ENCODE results near the gene HABP4.

Gene HABP4

DNA sequence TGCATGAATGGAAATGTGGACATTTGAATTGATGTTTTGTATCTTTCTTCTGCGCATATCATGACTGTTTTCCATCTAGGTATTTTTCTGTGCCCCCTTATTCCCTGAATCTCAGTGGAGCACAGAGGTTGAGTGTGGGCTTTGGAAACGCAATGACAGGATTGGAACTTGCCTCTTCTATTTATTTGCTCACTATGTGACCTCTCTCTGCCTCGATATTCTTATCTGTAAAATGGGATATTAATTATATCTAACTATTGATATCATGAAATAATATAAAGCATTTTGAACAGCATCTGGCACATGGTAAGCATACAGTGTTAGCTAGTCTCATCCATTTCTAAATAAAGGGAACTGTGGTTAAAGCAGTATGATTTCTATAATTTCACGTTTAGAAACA, 26.0 kb downstream of the HABP4 start:
- no peak for DNase-seq (ENCODE audit: low read depth in 2 of 2)

DNA sequence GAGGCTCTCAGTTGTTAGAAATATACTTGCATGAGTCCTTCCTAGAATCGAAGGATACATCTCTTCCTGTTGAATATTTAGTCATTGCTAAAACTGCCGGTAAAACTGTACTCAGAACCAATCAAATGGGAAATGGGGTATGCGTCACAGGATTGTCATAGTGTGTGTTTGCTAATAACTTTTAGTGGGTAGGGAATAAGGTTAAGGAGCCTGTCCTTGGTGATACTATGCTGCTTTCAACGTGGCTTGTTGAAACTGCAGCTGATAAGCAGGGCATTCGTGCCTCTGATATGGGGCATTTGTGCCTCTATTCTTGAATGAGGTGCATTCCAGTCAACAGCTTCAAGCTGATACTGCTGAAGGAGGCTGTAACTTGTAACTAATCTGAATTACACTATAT, 26.6 kb downstream of the HABP4 start:
- no peak for DNase-seq (ENCODE audit: low read depth in 2 of 2)

DNA sequence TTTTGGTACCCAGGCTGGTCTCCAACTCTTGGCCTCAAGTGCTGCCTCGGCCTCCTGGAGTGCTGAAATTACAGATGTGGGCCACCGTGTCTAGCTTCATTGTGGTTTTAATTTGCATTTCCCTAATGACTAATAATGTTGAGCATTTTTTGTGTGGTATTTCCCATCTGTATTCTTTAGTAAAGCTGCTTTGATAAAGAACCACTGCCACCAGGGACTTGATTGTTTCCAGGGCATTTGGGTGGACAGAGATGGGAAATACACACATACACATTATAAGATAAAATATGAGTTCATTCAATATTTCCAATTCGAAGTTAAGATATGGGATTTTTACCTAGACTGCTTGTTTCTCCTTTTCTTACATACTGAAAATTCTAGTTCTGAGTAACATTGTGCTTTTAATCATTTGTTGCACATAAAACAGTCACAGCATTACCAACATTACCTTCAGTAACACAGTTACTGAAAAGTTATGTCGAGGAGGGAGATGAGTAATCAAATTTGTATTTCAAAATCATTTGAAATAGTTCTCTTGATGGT, 28.9 kb downstream of the HABP4 start:
- no peak for DNase-seq (ENCODE audit: low read depth in 2 of 2)

DNA sequence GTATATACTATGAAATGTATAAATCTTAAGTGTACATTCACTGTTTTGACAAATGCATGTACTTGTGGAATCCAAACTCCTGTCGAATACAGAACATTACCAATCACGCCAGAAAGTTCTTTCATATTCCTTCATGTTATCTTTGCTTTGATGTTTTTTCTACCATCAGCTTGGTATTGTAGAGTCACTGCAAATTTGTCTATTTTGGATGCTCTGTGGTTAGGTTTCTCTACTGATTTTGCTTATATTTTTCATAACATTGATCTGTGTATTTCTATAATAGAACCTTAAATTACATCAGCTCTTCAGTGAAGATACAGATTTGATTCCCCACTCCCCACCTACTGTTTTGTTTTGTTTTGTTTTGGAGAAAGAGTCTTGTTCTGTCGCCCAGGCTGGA, 30.8 kb downstream of the HABP4 start:
- no peak for DNase-seq (ENCODE audit: low read depth in 2 of 2)

DNA sequence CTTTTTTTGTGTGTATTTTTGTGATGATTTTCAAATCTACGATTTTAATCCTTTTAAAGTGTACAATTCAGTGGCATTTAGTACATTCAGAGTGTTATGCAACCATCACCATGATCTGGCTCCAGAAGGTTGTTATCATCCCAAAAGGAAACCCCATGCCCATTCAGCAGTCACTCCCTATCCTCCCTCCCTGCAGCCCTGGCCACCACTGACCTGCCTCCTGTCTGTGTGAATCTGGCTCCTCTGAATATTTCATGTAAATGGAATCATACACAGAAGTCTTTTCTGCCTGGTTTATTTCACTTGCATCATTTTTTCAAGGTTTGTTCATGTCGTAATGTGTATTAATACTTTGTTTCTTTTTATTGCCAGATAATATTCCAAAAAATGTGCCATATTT, 32.5 kb downstream of the HABP4 start:
- DNase-seq (ENCODE audit: low read depth in 2 of 2) = no peak

DNA sequence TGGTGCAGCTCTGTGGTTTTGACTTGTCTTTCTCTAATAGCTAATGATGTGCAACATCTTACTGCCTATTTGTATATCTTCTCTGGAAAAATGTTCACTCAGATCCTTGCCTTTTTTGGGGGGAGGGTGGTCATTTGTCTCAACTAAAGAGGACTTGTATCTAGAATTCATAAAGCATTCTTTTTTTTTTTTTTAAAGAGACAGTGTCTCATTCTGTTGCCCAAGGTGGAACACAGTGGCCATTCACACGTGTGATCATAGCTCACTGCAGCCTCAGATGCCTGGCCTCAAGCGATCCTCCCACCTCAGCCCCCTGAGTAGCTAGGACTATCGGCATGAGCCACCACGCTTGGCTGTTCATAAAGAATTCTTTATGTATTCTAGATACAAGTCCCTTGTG, 33.2 kb downstream of the HABP4 start:
- DNase-seq (ENCODE audit: low read depth in 2 of 2) = no peak

DNA sequence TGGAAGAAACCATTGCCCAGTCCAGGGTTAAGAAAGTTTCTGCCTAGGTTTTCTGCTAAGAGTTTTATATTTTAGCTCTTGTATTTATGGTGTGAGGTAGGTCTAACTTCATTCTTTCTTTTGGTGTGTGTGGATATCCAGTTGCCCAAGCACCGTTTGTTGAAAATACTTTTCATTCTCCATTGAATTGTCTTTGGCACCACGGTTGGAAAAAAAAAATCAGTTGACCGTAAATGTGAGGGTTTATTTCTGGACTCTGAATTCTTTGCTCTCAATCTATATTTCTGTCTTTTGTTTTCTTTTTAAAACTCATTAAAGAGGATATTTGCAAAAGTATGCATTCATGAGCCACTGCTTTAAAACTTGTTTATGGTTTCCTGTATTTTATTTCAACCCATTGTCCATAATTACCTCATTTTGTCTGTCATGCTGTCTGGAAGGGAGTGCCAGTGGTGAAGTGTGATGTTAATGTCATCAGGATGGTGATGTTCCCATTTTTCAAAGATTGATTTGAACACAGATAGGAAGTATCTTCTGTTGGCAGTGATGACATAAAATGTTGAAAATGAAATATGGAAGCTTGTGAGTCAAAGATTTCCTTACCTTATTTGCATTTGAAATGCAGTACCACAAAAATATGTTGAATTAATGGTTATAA, 33.9 kb downstream of the HABP4 start:
- no peak for DNase-seq (ENCODE audit: low read depth in 2 of 2)

DNA sequence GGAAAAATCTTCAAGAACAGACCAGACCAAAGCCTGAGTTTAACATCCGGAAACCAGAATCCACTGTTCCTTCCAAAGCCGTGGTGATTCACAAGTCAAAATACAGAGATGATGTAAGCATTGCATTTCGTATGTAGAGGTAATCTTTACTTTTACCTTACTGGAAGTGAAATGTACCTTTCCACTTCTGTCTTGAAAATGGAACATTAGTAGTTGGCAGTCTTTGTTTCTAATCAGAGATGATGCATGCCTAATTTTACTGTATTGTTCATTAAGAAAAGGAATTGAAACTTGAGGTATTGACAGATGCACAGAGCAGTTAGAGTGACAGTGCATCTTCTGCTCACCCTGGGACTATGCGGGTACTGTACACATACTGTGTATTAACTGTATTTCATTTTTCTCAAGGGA, 34.6 kb downstream of the HABP4 start:
- DNase-seq (ENCODE audit: low read depth in 2 of 2) = no peak

DNA sequence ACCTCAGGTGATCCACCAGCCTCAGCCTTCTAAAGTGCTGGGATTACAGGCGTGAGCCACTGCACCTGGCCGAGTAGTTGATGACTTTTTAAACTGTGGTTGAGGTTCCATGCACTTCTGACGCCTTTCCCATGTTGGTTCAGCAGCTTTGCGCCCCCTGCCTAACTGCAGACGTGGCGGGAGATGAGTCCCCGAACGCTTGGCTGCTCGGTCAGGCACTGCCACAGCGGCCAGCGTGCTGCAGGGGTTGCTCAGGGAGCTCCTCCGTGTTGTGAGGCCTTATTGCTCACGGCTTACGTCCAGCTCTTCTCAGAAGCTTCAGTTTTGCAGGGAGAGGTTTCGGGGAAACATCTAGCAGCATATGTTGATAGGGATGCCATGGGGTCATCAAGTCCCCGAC, 35.3 kb downstream of the HABP4 start:
- no peak for DNase-seq (ENCODE audit: low read depth in 2 of 2)

DNA sequence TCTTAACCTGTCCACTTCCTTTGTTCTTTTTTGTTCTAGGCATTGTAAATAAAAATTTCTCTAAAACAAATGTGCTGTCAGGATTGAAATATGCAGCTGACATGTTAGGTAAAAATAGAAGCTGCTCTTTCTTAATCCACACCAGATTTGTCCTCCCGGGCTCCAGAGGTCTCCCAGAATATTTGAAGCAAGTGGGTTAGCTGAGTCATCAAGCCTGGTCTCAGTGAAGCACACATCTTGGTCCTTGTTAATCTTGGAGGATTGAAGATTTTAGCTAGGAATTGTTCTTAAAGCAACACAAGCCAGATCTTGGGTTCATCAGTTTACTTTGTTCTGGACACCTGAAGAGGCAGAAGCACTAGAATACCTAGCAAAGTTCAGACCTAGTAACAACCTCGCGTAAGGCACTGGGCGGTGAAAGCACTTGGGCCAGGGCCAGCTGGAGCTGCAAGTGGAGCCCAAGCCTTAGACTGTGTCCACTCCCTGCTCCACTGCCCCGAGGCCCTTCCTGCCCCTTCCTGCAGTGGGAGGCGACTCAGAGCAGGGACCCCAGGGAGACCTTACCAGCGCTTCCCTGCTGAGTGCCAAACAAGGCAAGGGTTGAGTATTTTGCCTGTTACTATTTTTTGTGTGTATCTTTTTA, 36.5 kb downstream of the HABP4 start:
- peak; percentile 75 to 77 for DNase-seq (ENCODE audit: low read depth in 2 of 2)

DNA sequence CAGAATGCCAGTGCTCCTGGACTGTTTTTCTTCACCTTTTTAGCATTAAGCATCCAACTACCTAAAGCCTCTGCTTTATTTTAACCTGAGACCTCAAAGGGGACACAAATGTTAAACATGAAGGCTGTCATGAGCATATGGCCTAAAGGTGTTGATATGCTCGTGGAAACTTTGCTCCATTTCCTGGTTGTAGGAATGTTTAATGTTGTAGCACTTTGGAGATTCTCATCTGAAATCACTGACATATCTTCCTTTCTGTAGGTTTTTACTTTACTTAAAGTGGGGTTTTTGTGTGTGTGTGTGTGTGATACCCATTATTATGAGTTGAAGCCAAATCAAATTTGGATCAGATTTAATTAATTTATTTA, 37.0 kb downstream of the HABP4 start:
- DNase-seq (ENCODE audit: low read depth in 2 of 2) = no peak

DNA sequence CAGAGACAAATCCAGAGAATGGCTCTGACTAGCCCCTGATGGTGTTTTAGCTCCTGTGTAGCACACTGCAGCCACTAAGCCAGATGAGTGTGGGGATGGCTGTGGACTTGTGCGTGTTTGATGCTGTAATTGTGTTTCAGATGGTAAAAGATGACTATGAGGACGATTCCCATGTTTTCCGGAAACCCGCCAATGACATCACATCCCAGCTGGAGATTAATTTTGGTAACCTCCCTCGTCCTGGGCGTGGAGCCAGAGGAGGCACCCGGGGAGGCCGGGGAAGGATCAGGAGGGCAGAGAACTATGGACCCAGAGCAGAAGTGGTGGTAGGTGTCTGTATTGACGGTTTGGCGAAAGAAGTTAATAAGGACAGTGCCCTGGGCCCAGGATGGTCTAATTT, 38.0 kb downstream of the HABP4 start:
- DNase-seq (ENCODE audit: low read depth in 2 of 2) = no peak

DNA sequence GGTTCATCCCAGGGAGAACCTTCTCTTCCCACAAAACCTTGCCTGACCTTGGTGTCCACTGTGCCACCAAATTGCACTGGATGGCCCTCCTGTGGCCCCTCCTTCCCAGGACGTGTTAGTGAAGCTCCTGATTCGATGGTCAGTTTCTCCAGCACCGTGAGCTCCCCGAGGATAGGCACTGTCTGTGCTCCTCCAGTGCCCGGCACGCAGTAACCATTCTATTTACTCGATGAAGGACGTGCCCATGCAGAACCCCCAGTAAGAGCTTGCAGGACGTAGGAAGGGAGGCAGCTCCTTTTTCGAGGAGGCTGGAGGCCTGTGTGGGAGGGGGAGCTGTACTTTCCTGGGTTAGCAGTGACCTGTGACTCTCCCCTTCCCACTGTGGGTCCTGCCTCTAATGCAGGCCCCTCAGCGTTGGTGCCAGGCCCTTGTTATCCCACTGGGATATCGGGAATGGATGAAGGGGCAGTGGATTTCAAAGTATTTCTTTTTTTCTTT, 39.6 kb downstream of the HABP4 start:
- DNase-seq (ENCODE audit: low read depth in 2 of 2) = no peak

DNA sequence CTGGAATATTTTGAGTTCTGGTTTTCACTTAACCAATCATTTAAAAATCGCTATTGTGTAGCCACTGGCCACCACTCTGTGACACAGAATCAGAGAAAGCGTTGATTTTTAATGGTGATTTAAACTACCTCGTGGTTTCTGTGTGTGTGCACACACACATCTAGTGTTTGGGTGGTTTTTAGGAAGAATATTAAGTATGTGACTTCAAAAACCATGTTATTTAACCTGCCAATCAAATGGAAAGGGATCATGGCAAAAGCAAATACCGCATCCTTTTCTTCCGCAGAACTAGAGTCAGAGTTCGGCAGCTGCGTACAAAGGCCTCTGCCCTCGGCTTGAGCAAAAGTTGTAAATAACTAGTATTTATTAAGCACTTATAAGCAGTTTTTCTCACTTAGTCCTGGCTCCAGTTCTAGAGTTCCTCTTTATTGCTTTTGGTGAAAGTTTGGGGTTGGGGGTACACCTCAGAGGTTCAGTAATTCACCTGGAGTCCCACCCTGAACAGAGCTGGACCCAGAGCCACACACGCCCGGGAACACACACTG, 40.6 kb downstream of the HABP4 start:
- DNase-seq (ENCODE audit: low read depth in 2 of 2) = no peak

DNA sequence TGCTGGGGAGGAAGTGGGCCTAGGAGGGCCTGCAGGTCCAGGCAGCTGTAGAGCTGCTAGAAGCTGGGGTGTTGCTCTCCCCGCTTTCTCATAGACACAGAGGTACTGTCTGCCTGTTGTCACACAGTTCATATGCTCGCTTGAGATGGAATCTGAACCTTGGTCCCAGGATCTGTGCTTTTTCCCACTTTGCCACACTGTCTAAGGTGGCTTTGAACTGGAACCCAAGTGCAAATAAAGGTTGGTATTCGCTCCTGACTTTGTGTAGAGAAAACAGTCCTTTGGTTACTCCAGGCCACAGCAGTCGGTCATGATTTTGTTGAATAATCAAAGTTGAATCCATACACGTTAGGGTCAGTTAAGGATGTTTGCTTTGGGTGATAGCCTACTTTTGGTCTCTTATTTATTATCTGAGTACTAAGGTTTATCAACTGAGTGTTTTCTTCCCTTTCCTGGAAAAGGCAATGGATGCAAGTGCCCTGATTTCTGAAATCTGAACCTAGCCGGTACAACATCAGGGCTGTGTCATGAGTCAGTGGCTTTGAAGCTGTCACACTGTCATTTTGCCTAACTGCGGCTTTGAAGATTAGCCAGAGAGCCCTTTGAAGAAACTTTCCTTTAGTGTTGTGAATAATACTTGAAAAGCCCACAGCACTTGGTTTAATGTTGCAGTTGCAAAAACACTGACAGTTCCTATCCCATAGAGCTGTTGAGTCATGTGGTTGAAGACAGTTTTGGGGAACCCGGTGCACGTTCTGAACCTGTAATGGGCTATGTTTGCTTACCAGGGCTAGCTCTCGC, 41.3 kb downstream of the HABP4 start:
- no peak for DNase-seq (ENCODE audit: low read depth in 2 of 2)

DNA sequence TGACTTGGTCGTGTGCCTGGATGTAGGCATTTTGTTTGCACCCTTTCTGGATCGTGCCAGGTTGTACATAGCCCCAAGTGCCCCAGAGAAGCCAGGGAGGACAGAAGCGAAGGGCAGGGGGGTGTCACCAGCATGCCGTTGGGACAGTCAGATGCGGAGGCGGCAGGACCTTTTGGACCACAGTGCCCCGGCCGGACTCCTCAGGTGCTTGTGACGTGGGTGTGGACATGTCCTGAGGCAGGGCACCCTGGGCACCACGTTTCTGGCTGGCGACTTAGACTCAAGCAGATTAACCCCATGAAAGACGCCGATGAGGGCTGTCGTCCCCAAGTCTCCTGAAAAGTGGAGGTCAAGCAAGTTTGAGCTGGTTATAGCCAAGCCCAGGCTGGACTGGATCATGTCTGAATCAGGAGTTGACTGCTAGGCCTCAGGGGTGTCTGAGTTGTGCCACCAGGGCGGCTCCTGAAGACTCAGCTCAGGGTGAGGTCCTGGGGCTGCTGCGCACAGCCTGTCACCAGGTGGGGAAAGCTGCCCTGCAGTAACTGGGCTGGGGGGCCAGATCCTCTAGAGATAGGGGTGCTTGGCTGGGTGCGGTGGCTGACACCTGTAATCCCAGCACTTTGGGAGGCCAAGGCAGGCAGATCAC, 42.0 kb downstream of the HABP4 start:
- DNase-seq (ENCODE audit: low read depth in 2 of 2) = no peak

DNA sequence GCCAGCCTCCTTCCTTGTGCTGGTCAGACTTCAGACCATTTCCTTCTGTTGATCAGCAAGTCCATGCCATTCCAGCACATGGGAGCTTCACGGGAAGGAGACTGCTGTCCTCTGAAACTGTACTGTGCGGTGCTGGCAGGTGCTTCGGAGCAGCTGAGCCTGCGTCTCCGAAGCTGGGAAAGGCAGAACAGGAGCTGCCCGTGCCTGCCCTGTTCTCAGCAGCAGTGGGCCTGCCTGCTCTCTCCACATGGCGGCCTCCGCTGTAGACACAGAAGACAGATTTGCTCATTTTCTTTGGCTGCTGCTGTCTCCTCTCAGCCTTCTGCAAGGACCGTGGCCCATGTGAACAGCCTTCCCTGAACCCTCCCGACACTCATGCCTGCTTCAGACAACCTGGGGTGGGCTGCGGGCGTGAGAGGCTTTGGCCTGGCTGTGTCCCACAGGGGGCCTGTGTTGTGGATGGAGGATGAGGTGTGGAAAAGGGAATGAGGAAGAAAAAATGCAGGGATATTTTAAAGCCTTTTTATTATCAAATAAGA, 43.1 kb downstream of the HABP4 start:
- DNase-seq (ENCODE audit: low read depth in 2 of 2) = no peak

DNA sequence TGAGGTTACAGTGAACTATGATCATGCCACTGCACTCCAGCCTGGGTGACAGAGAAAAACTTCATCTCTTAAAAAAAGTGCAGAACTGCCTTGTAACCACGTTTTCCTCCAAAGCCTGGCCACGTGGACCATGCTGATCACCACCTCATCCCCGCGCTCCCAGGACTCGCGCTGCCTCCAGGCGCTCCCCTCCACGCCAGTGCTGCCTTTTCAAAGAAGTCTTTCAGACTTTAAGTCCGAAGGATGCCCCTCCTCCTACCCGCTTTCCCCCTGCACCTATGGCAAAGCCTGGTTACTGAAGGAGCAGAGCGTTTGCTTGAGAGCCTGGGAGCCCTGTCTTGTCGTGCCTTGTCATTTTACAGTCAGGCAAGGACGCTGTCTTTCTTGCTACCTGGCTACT, 43.8 kb downstream of the HABP4 start:
- DNase-seq (ENCODE audit: low read depth in 2 of 2) = no peak

DNA sequence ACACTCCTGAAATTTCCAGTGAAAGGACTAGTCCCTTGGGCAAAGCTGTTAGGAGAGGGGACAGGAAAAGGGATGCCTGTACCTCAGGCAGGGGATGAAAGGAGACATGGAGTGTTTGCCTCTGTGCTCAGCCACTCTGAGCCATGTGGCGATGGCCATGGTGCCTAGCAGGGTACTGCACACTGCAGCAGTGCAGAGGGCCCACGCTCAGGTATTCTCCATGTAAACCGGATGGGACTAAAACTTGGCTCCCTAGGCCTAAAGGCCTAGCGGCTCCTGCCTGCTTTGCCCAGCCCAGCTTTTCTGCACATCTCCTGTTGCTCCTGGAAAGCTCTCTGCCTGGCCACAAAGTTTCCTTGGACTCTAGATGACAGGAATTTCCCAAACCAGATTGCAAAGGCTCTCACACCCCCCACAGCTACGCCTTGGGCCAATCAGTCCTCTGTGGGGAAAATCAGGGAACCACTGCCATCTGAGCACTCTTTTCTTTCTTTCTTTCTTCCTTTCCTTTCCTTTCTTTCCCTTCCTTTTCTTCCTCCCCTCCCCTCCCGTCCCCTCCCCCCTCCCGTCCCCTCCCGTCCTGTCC, 44.3 kb downstream of the HABP4 start:
- DNase-seq (ENCODE audit: low read depth in 2 of 2) = no peak

DNA sequence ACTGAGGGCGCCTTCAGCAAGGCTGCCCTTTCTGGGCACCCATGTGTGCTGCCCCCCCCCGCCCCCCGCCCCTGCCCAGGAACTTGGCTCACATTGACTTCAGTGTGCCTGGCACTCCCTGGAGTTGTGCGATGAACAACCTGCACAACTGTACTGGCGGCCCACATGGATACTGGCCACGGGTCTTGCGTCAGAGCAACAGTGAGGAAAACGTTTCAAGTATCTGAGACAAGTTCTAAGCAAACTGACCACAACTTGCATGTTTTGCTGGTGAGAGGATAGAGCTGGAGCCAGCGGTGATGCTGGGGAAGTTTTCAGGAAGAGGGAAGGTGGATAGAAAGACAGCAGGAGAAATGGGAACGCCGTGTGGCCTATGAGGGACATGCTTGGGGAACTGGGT, 45.4 kb downstream of the HABP4 start:
- DNase-seq (ENCODE audit: low read depth in 2 of 2) = peak in 1 of 2 experiments; percentile 58

Measured in fibroblast of skin of left biceps (primary cell).